Testis (tissue), 2 donors: ENCODE data around the gene CALR3.

Experiments
- CTCF ChIP-seq, 3 experiments: fragments of 450-650 bp in 2 of 3; fragments of 200-600 bp in 1 of 3; sonication (generic) in 1 of 3; IDR thresholded peaks; one replicate each; pipeline ENCODE4 v1.5.1; 2016 to 2019; ENCODE audit warnings: antibody characterized with exemption in 3 of 3, mild to moderate bottlenecking in 2 of 3, moderate library complexity in 1 of 3
- POLR2A ChIP-seq: fragments of 450-650 bp; IDR thresholded peaks from one replicate; pipeline ENCODE4 v1.6.1; 2017; ENCODE audit warnings: antibody characterized with exemption, mild to moderate bottlenecking, moderate library complexity

- TF ChIP-seq CTCF (IDR thresholded peaks at IDR 0.05) (no peak), POLR2A (no peak)
Observed at GRCh38 chr19:16520074-16520973, 24.4 kb upstream of the CALR3 start.
